Ovary (tissue), 3 donors: ENCODE data around the gene ASCC3.

Experiments
- CTCF ChIP-seq, 3 donors: fragments of 450-650 bp in 2 of 3; fragments of 200-600 bp in 1 of 3; IDR thresholded peaks; one replicate each; pipeline versions ENCODE4 v1.5.1 to v1.8.0; 2016 to 2022; ENCODE audit warnings: antibody characterized with exemption in 3 of 3, mild to moderate bottlenecking in 1 of 3
- EP300 ChIP-seq: sonication (generic); formaldehyde crosslinking; IDR thresholded peaks from one replicate; pipeline ENCODE4 v1.6.1; 2017; ENCODE audit warnings: antibody characterized with exemption
- POLR2A ChIP-seq: fragments of 450-650 bp; IDR thresholded peaks from one replicate; pipeline ENCODE4 v1.6.1; 2017; ENCODE audit warnings: antibody characterized with exemption, mild to moderate bottlenecking, moderate library complexity
- donor health status: DM: no; HTN: no; CAD: no.

DNA sequence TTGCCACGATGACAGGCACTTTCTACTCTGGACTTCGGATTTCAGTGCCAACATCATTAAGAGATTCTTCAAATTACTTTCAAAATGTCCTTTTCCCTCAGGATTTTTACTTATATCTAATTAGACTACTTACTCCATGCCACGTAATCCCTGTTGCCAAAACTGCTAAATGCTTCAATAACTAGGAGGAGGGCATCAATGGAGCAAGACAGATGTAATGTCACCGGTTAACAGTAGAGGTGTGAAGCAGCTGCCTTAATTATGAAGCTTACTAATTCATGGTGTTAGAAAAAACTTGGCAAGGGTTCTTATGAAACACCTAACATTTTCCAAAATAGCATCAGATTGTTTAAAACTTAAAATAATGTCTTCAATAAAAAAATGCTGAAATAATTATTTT is 305.2 kb downstream of the ASCC3 start:
- TF ChIP-seq CTCF (IDR thresholded peaks at IDR 0.05) (no peak), POLR2A (no peak), EP300 (no peak)
